ENCODE results near the gene DOCK4. TPM values are rescaled to one million over a fixed set of nuclear protein-coding genes. Genes with fewer than 3 reads are reported as not detected.

DOCK4 gene
- total and polyA plus RNA-seq, 10 of the 15 experiments (the other 5 are each of a cell fraction or from before 2014, with no cell fraction given) = 0.03 to 0.73 (median 0.38) TPM

DNA sequence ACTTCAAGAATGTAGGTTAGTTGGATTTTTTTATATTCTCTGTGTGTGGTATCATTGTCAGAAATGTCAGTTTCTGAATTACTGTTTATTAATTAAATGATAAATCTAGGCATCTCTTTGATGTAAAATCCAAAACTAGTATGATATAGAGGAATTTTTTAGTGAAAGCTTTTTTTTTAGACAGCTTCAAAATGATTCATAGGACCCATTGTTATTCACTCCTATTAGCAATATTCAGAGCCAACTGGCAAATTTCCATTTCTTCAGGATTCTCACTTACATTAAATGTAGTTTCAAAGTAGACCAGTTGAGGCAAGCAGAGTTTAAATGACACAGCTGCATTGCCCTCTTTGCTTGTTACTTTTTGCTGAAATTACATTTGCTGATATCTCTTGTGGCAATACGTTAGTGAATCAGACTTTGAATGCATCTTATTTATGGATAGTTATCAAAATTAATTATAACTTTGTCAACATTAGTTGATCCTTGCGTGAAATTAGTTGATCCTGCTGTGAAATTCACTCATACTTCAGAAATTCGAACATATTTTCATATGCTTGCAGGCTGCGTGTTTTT lies 20.6 kb upstream of the DOCK4 start:
- RAD21 ChIA-PET (ENCODE audit: unreplicated experiment) = no interaction called here
- ATAC-seq (no peak), DNase-seq (ENCODE audit: low read depth, low spot score) (no peak), FAIRE-seq (no peak)
- H3K27me3 ChIP-seq (replicated peaks in 1 of 2; ENCODE audit: control insufficient read depth in 2 of 2, insufficient read depth in 2 of 2, low read length in 1 of 2) = no peaks in the 10 kb centered on the region
- no peak overlapping the region for H3K4me2 ChIP-seq (ENCODE audit: control insufficient read depth, insufficient read depth)
- H4K20me1 ChIP-seq (ENCODE audit: control insufficient read depth, insufficient read depth) = no peaks in the 10 kb centered on the region
- H3K36me3 ChIP-seq (ENCODE audit: control insufficient read depth in 2 of 2, insufficient read depth in 2 of 2, low read length in 1 of 2) = no peaks in the 10 kb centered on the region
- in situ Hi-C loops (cut with MboI) = no loop called here
- intact Hi-C loops (cut with micrococcal nuclease; ENCODE audit: unreplicated experiment) = no loop called here
- SMC1A ChIA-PET (ENCODE audit: uncharacterized antibody, unreplicated experiment) = interaction anchor here (0.8 kb wide), 1 partner anchor 55 kb away, joined by 3 read pairs; no protein-coding TSS in a partner anchor
- POLR2A ChIA-PET = no interaction called here
- H3K4me1 ChIP-seq (ENCODE audit: control insufficient read depth, insufficient read depth, low read length) = no peaks in the 10 kb centered on the region
- H3K9me3 ChIP-seq (replicated peaks; ENCODE audit: control insufficient read depth, insufficient read depth, low read length) = peaks cover 1% of the 10 kb centered on the region; the same call in 1 of the 3 replicates
- WGBS (ENCODE audit: insufficient coverage, insufficient replicate concordance, low lambda C conversion rate, missing lambda C conversion rate) = 96% methylated on average over 4 of the region's 4 CpGs
- H3K79me2 ChIP-seq (ENCODE audit: control insufficient read depth, insufficient read depth, low read length) = no peaks in the 10 kb centered on the region; the same call in none of the 2 replicates
- BruUV-seq (replicated peaks) = no TSS peak
- H3K27ac ChIP-seq (ENCODE audit: control insufficient read depth, insufficient read depth) = no peak overlapping the region
- no peak overlapping the region for H3K4me3 ChIP-seq
- CTCF ChIA-PET = interaction anchor here (1.7 kb wide), 1 partner anchor 9 kb away, joined by 5 read pairs; no protein-coding TSS in a partner anchor
- no peak overlapping the region for H3K9ac ChIP-seq (ENCODE audit: control insufficient read depth, insufficient read depth, low read length)
- no peak for TF ChIP-seq NFYA (IDR thresholded peaks at IDR 0.05; ENCODE audit: borderline replicate concordance, low read depth, low read length)
- no peak for TF ChIP-seq SMAD5 (IDR thresholded peaks at IDR 0.05; ENCODE audit: low read depth)
- TF ChIP-seq CBFB (IDR thresholded peaks at IDR 0.05; ENCODE audit: low read depth) = no peak
- TF ChIP-seq GATAD2B (conservative IDR thresholded peaks at IDR 0.05; ENCODE audit: low read depth) = no peak
- TF ChIP-seq, protein P1, sequence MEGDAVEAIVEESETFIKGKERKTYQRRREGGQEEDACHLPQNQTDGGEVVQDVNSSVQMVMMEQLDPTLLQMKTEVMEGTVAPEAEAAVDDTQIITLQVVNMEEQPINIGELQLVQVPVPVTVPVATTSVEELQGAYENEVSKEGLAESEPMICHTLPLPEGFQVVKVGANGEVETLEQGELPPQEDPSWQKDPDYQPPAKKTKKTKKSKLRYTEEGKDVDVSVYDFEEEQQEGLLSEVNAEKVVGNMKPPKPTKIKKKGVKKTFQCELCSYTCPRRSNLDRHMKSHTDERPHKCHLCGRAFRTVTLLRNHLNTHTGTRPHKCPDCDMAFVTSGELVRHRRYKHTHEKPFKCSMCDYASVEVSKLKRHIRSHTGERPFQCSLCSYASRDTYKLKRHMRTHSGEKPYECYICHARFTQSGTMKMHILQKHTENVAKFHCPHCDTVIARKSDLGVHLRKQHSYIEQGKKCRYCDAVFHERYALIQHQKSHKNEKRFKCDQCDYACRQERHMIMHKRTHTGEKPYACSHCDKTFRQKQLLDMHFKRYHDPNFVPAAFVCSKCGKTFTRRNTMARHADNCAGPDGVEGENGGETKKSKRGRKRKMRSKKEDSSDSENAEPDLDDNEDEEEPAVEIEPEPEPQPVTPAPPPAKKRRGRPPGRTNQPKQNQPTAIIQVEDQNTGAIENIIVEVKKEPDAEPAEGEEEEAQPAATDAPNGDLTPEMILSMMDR (IDR thresholded peaks at IDR 0.05 in 2 of 3, conservative IDR thresholded peaks at IDR 0.05 in 1 of 3; ENCODE audit: control insufficient read depth in 2 of 3, extremely low read depth in 1 of 3, insufficient read depth in 1 of 3, low read depth in 3 of 3, low read length in 3 of 3) = no peak
- TF ChIP-seq, protein P2, sequence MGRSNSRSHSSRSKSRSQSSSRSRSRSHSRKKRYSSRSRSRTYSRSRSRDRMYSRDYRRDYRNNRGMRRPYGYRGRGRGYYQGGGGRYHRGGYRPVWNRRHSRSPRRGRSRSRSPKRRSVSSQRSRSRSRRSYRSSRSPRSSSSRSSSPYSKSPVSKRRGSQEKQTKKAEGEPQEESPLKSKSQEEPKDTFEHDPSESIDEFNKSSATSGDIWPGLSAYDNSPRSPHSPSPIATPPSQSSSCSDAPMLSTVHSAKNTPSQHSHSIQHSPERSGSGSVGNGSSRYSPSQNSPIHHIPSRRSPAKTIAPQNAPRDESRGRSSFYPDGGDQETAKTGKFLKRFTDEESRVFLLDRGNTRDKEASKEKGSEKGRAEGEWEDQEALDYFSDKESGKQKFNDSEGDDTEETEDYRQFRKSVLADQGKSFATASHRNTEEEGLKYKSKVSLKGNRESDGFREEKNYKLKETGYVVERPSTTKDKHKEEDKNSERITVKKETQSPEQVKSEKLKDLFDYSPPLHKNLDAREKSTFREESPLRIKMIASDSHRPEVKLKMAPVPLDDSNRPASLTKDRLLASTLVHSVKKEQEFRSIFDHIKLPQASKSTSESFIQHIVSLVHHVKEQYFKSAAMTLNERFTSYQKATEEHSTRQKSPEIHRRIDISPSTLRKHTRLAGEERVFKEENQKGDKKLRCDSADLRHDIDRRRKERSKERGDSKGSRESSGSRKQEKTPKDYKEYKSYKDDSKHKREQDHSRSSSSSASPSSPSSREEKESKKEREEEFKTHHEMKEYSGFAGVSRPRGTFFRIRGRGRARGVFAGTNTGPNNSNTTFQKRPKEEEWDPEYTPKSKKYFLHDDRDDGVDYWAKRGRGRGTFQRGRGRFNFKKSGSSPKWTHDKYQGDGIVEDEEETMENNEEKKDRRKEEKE (IDR thresholded peaks at IDR 0.05) = no peak
- no peak for TF ChIP-seq SPI1 (IDR thresholded peaks at IDR 0.05; ENCODE audit: borderline replicate concordance, insufficient read depth, low read depth, low read length)
- TF ChIP-seq RUNX3 (IDR thresholded peaks at IDR 0.05; ENCODE audit: low read length) = no peak
- TF ChIP-seq MTA3 (IDR thresholded peaks at IDR 0.05; ENCODE audit: borderline replicate concordance, low read length) = no peak
- no peak overlapping the region for H2AFZ ChIP-seq (ENCODE audit: control insufficient read depth, low read depth, low read length)
